DOHH2 (cell line): Measurements from ENCODE around the gene ALAS1.

ENCODE experiments used
- H3F3A ChIP-seq: fragments of 200-600 bp; sonication (generic), shearing (Covaris generic); 2 replicates; pipeline ENCODE4 v1.6.0; 2016; ENCODE audit warnings: antibody characterized with exemption, mild to moderate bottlenecking; ENCODE audit not compliant: control insufficient read depth, insufficient read depth
- H3K27ac ChIP-seq: fragments of 200-600 bp; sonication (generic); 2 replicates; pipeline ENCODE4 v1.5.1; 2014; ENCODE audit warnings: low read depth, mild to moderate bottlenecking, low read length, moderate library complexity
- H3K27me3 ChIP-seq: fragments of 200-600 bp; sonication (generic); 2 replicates; pipeline ENCODE4 v1.6.1; 2014; ENCODE audit warnings: mild to moderate bottlenecking, low read length, mixed read lengths; ENCODE audit not compliant: control insufficient read depth
- H3K36me3 ChIP-seq: fragments of 200-600 bp; sonication (generic); 2 replicates; pipeline ENCODE4 v1.6.1; 2014; ENCODE audit warnings: mild to moderate bottlenecking, low read length, moderate library complexity, mixed read lengths; ENCODE audit not compliant: control insufficient read depth
- H3K4me1 ChIP-seq: fragments of 200-600 bp; sonication (generic); 2 replicates; pipeline ENCODE4 v1.6.1; 2014; ENCODE audit warnings: mild to moderate bottlenecking, low read length, mixed read lengths; ENCODE audit not compliant: control insufficient read depth
- H3K4me2 ChIP-seq: fragments of 200-600 bp; sonication (generic); 2 replicates; pipeline ENCODE4 v1.6.0; 2014; ENCODE audit warnings: mild to moderate bottlenecking, low read length, moderate library complexity
- H3K4me3 ChIP-seq: fragments of 200-600 bp; sonication (generic); 2 replicates; pipeline ENCODE4 v1.5.1; 2014; ENCODE audit warnings: mild to moderate bottlenecking, low read length, mixed read lengths
- H3K79me2 ChIP-seq: fragments of 200-600 bp; sonication (generic); 2 replicates; pipeline ENCODE4 v1.6.1; 2014; ENCODE audit warnings: mild to moderate bottlenecking, low read length, mixed read lengths; ENCODE audit not compliant: control insufficient read depth
- H3K9me2 ChIP-seq: fragments of 200-600 bp; sonication (generic); replicated peaks from 2 replicates; pipeline ENCODE4 v1.6.1; 2014; ENCODE audit warnings: mild to moderate bottlenecking, low read length, mixed read lengths; ENCODE audit not compliant: control insufficient read depth
- H3K9me3 ChIP-seq: fragments of 200-600 bp; sonication (generic); 2 replicates; pipeline ENCODE4 v1.6.1; 2014; ENCODE audit warnings: antibody characterized with exemption, low read length, mixed read lengths; ENCODE audit not compliant: control insufficient read depth, insufficient read depth
- H4K20me1 ChIP-seq: fragments of 200-600 bp; sonication (generic); 2 replicates; pipeline ENCODE4 v1.6.0; 2014; ENCODE audit warnings: low read depth, mild to moderate bottlenecking, antibody characterized with exemption, low read length, moderate library complexity; ENCODE audit not compliant: control insufficient read depth, insufficient read depth
- CTCF ChIP-seq: fragments of 200-600 bp; sonication (generic); IDR thresholded peaks from one replicate; pipeline ENCODE4 v1.5.1; 2014; ENCODE audit warnings: antibody characterized with exemption, mild to moderate bottlenecking, low read depth, low read length; ENCODE audit not compliant: poor library complexity, severe bottlenecking
- EZH2phosphoT487 ChIP-seq: fragments of 200-600 bp; sonication (generic); IDR thresholded peaks from 2 replicates; pipeline ENCODE4 v1.6.1; 2017; ENCODE audit warnings: borderline replicate concordance, mild to moderate bottlenecking, antibody characterized with exemption, low read length, moderate library complexity, mixed read lengths

Gene ALAS1

GRCh38 chr3:52259448-52259847 lies 61.5 kb downstream of the ALAS1 start:
- peaks cover 57% of the 10 kb centered on the region for H3K79me2 ChIP-seq
- no peaks in the 10 kb centered on the region for H3K27me3 ChIP-seq
- H3K9me2 ChIP-seq: no peaks in the 10 kb centered on the region
- no peak overlapping the region for H3K4me2 ChIP-seq
- peaks cover 12% of the 10 kb centered on the region for H3F3A ChIP-seq
- peaks cover 98% of the 10 kb centered on the region for H3K36me3 ChIP-seq
- H3K9me3 ChIP-seq: no peaks in the 10 kb centered on the region
- H3K27ac ChIP-seq: no peak overlapping the region
- H3K4me1 ChIP-seq: peaks cover 29% of the 10 kb centered on the region
- H4K20me1 ChIP-seq: peaks cover 11% of the 10 kb centered on the region; the same call in 1 of the 2 replicates
- no peak for TF ChIP-seq CTCF
- TF ChIP-seq EZH2phosphoT487: no peak
- H3K4me3 ChIP-seq: no peak overlapping the region

GRCh38 chr3:52262447-52262846 lies 64.5 kb downstream of the ALAS1 start:
- H3K4me3 ChIP-seq: no peak overlapping the region
- peaks cover 96% of the 10 kb centered on the region for H3K36me3 ChIP-seq
- peaks cover under 1% of the 10 kb centered on the region; the same call in 1 of the 2 replicates for H3K4me1 ChIP-seq
- H4K20me1 ChIP-seq: no peaks in the 10 kb centered on the region; the same call in 1 of the 2 replicates
- peaks cover 68% of the 10 kb centered on the region for H3K79me2 ChIP-seq
- no peak overlapping the region for H3K4me2 ChIP-seq
- H3K9me3 ChIP-seq: no peaks in the 10 kb centered on the region
- H3K27me3 ChIP-seq: no peaks in the 10 kb centered on the region
- no peak overlapping the region for H3K27ac ChIP-seq
- TF ChIP-seq CTCF (no peak), EZH2phosphoT487 (no peak)
- H3K9me2 ChIP-seq: no peaks in the 10 kb centered on the region
- H3F3A ChIP-seq: 0 out of 2 replicates have a peak, but pooled peaks cover 3% of the 10 kb centered on the region
